ENCODE measurements around the gene TCIRG1.
"Not testable (repeated sequence)": the region's sequence is repeated elsewhere in the genome, so short reads cannot be mapped to it uniquely, and the experiment has no call there.

TCIRG1 gene

GRCh38 chr11:68038718-68039525 is at the start of gene TCIRG1:
TSS of gene TCIRG1 (plus strand) at chr11:68039025. CDS start at chr11:68041272, 2,247 bp downstream.
- DNase-seq: peak; percentile 71

DNA sequence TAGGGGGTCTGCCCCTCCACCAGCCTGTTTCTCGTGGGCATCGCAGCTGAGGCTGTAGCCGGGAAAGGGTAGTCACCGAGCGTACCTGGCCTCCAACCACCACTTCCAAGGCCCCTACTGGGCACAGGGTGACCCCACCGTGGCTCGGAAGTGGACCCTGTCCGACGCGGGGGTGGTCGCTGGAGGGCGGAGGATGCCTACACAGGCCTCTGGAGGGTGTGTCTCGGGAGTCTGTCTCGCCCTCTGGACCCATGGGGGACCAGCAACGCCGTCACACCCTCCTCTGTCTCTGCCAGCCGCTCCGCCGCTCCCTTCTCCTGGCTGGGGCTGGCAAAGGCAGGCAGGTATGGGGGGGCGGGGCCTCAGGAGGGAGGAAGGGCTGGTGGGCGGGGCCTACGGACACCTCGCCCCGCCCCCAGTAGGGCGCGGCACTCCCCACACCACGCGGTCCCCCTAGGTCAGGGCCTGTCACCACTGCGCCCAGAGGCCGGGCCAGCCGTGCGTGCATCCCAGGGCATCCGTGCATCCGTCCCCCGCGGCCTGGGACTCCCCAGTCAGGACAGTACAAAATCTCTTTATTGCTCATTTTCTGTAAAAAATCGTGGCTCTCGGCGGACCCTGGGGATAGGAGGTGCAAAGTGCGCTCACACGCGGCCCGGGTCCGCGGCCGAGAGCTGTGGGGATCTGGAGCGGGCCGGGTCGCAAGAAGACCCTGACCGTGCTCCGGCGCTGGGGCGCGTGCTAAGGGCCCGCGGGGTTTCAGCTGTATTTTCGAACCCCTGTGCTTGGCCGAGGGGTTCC is 48.1 kb upstream of the TCIRG1 start:
- DNase-seq: not testable (repeated sequence)

GRCh38 chr11:67991347-67992121 is 47.3 kb upstream of the TCIRG1 start:
- not testable (repeated sequence) for DNase-seq

- DNase-seq: not testable (repeated sequence)
Measured at GRCh38 chr11:67993821-67994220, 45.0 kb upstream of the TCIRG1 start.

- not testable (repeated sequence) for DNase-seq
Measured at GRCh38 chr11:67994387-67994786, 44.4 kb upstream of the TCIRG1 start.

DNA sequence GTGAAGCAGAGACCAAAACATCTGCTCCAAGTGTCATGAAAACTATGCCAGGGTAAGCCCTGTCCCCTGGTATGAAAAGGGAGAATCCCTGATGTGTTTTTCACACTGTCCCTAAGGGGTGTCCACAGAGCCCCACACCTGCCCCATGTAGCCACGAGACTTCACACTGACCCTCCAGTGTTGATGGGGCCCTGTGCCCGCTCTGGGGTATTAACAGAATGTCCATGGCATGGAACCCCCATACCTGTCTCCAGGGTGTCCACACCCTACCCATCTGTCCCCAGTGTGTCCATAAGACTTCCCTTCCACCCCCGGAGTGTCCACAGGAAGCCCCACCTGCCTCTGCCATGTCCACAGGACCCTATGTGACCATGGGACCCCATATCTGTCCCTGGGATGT is 43.7 kb upstream of the TCIRG1 start:
- not testable (repeated sequence) for DNase-seq

GRCh38 chr11:67995579-67995978 is 43.2 kb upstream of the TCIRG1 start:
- DNase-seq: not testable (repeated sequence)

- DNase-seq: no peak
Measured at GRCh38 chr11:67996051-67996450, 42.8 kb upstream of the TCIRG1 start.

DNA sequence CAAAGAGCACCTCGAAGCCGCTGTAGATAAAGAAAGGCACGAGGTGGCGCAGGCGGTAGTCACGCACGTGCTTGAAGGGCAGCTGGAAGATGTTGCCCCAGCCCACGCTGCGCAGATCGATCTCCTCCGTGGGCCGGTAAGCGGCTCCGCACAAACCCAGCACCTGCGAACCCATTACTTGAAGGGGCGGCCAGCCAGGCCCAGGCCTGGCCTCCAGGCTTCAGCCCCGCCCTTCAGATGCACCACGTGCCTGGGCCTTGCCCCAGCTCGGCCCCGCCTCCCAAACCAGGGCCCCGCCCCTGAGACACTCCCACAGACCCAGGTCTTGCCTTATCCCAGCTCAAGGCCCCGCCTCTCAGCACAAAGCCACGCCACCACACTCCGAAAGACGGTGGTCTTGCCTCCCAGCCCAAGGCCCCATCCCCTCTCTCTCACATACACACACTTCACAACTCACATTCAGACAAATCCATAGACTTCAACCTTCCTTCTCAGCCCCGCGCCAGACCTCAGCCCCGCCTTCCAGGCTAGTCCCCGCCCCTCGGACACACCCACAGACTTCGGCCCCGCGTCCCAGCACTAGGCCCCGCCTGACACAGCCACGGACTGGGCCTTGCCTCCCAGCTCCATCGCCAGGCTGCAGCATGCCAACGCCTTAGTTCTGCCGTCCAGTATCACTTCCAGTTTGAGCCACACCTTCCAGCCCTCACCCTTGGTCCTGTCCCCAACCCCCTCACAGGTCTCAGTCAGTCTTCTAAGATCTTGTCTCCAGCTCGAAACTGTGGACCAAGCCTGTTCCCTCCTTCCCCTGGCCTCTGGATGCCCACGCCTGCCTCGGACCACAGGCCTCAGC is 42.0 kb upstream of the TCIRG1 start:
- DNase-seq: peak; percentile 41

GRCh38 chr11:67997475-67997921 is 41.3 kb upstream of the TCIRG1 start:
- no peak for DNase-seq

DNA sequence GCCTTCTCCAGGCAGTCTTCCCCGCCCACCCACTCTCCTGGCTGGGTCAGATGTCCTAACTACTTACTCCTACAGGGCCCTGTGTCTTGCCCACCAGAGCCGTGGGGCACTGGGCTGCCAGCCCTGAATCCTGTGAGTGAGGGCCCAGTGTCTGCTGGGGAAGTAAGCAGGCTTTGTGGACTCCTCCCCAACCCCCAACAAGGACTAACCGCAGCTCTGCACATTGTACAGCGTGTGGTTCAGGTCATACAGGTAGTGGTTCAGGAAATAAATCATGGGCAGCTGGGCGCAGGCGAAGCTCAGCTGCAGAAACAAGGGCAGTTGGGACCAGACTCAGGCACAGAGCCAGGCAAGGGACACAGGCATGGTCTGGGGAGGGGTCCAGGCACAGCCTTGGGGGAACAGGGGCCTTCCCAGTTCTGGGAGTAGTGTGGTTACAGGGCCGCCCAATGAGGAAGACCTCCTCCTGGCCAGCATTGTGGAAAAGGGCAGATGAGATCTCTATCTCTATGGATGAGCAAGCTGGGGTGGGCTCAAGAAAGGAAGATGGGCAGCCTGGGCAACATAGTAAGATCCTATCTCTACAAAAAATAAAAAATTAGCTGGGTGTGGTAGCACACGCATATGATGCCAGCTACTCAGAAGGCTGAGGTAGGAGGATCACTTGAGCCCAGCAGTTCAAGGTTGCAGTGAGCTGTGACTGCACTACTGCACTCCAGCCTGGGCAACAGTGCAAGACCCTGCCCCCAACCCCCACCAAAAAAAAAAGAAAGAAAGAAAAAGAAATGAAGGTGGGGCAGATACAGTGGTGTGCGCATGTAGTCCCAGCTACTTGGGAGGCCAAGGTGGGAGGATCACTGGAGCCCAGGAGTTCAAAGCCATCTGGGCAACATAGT is 40.4 kb upstream of the TCIRG1 start:
- DNase-seq: no peak

DNA sequence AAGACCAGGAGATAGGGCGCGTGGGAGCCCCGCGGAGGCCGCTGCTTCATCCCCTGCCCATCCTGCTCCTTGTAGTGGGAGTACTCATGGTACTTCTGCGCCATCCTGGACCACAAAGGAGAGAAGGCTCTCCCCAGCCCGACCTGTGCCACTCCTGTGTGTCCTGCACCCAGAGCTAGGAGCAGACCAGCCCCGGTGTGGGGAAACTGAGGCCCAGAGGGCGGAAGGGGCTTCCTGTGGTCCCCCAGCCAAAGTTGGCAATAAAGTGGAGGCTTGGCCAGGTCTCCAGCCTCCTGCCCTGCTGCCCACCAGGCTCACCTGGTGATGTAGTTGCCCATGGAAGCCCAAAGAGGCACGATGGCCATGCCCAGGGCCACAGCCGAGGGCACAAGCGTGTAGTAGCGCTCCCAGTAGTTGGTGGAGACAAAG is 39.6 kb upstream of the TCIRG1 start:
- DNase-seq: no peak

DNA sequence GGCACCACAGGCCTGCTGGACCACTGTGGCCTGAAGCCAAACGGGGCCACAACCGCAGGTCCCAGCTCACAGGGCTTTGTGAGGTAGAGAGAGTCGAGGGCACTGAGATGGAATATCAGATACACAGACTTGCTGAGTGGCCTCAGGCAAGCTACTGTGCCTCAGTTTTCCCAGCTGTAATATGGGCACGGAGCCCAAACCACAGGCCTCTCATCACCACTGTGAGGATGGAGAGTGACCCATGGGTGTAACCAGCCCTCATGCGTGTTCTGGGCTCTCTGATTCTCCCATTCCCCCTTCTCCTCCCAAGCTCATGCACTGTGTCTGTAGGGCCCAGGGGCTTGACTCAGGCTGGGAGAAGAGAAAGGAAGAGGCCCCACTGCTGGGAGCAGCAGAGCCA is 39.1 kb upstream of the TCIRG1 start:
- DNase-seq: no peak

GRCh38 chr11:68002575-68002937 is 36.3 kb upstream of the TCIRG1 start:
- no peak for DNase-seq

- no peak for DNase-seq
Measured at GRCh38 chr11:68002938-68003845, 35.6 kb upstream of the TCIRG1 start.

- DNase-seq: peak; percentile 74
Measured at GRCh38 chr11:68003846-68004550, 34.8 kb upstream of the TCIRG1 start, which contains the start of gene UNC93B1. TSS of gene UNC93B1 (minus strand) at chr11:68004097. CDS start at chr11:68004043, 54 bp downstream.

DNA sequence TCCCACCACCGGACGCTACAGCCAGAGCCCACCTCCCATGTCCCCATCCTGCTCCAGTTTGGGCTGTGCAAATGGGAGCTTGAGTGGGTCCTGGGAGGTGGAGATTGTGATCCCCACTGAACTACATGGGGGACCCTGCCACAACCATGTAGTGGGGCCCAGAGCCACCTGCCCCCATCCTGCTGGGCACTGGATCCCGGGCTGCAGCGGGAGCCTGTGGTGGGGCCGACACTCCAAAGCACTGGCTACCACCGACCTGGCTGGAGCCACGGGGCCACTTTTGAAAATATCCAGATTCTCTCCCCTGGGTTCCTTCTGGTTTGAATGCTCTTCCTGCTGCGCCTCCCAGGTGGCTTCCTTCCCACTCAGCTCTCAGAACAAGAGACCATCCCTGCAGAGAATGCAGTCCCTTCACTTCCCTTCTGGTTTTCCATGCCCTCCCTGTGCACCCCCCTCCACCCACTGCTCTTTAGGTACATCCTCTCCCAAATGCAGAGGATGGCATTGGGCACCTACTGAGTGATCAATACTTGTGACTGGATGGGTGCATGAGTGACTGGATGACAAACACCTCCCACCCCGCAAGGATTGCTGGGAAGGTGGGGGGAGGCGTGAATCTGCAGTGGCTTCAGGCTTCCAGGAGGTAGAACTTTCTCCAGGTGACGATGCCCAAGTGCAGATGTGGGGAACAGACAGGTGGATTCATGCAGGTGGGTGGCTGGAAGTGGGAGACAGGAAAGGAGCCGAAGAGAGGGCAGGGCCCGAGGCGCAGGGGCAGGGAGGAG is 34.1 kb upstream of the TCIRG1 start:
- no peak for DNase-seq

DNA sequence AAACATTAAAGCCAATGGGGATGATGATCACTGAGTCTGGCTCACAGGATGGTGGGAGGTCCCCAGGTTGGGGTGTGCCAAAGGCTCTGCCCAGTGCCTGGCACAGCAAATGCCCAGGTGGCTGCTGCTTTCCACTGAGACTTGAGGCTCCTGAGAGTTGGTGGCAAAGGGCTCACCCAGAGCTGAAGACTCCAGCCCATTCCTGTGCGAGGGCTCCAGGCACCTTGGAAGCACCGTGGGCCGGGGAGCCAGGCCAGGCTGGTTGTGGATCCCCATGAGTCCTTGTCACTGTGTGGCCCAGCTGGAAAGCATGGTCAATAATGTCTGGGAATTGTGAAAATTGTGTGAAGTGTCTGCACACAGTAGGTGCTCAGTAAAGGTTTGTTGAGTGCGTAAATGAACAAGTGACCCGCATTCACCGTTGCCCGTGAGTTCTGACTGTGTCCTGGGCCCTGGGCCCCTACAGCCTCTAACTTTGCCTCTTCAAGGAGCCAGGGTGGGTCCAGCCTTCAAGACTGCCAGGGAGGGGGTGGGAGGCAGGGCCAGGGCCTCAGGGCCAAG is 32.1 kb upstream of the TCIRG1 start:
- DNase-seq: no peak

Measured in fibroblast of skin of right quadriceps (primary cell).